HEK293 (cell line): ENCODE measurements around the gene SLC19A1.

Experiments
- CTCF ChIA-PET: fragments of 350-600 bp; formaldehyde crosslinking; extraction: SDS; loops from one replicate; lab custom pipeline; 2021; ENCODE audit warnings: antibody characterized with exemption; lab: Yijun Ruan, JAX
- POLR2A ChIA-PET: fragments of 300-600 bp; formaldehyde crosslinking; extraction: SDS; loops from one replicate; lab custom pipeline; 2020; ENCODE audit warnings: antibody characterized with exemption, inconsistent platforms; lab: Yijun Ruan, JAX
- H3K27ac ChIP-seq: fragments of 200-500 bp; sonication (Bioruptor generic); 2 replicates; pipeline ENCODE4 v1.5.1; 2014; ENCODE audit warnings: low read depth, low read length, control low read depth, inconsistent platforms; ENCODE audit errors: extremely low read depth
- H3K36me3 ChIP-seq, 2 experiments: fragments of 200-500 bp in 1 of 2; sonication (Bioruptor generic) in 1 of 2; 1 replicate in 1 of 2; 2 replicates in 1 of 2; pipeline ENCODE4 v1.5.1; 2014 to 2017; ENCODE audit warnings: inconsistent platforms in 2 of 2, low read length in 2 of 2; ENCODE audit not compliant: control insufficient read depth in 2 of 2, insufficient read depth in 1 of 2
- H3K4me1 ChIP-seq: fragments of 200-500 bp; sonication (Bioruptor generic); 2 replicates; pipeline ENCODE4 v1.5.1; 2014; ENCODE audit warnings: mild to moderate bottlenecking, low read length, inconsistent platforms; ENCODE audit not compliant: control insufficient read depth, insufficient read depth
- H3K4me3 ChIP-seq: 2 replicates; pipeline ENCODE4 v1.5.1; 2011; ENCODE audit warnings: low read depth, mild to moderate bottlenecking, control low read depth, low read length, moderate library complexity
- H3K9me3 ChIP-seq: fragments of 200-500 bp; sonication (Bioruptor generic); 2 replicates; pipeline ENCODE4 v1.5.1; 2014; ENCODE audit warnings: low read depth, low read length, inconsistent platforms; ENCODE audit not compliant: control insufficient read depth, insufficient read depth
- CTCF ChIP-seq: fragments of 450-650 bp; formaldehyde crosslinking; IDR thresholded peaks from 2 replicates; pipeline ENCODE4 v1.5.1; 2016; ENCODE audit warnings: missing biosample characterization, missing genetic modification characterization
- EGR2 ChIP-seq: fragments of 450-650 bp; formaldehyde crosslinking; IDR thresholded peaks from 2 replicates; pipeline ENCODE4 v1.5.1; 2016; ENCODE audit warnings: low read depth, missing biosample characterization, missing genetic modification characterization
- KLF7 ChIP-seq: fragments of 450-650 bp; formaldehyde crosslinking; IDR thresholded peaks from 2 replicates; pipeline ENCODE4 v1.5.1; 2016; ENCODE audit warnings: missing biosample characterization, missing genetic modification characterization, borderline replicate concordance
- MZF1 ChIP-seq: fragments of 450-650 bp; formaldehyde crosslinking; IDR thresholded peaks from 2 replicates; pipeline ENCODE4 v1.5.1; 2017; ENCODE audit warnings: missing biosample characterization, missing genetic modification characterization, borderline replicate concordance
- SCRT1 ChIP-seq: fragments of 450-650 bp; formaldehyde crosslinking; IDR thresholded peaks from 2 replicates; pipeline ENCODE4 v1.5.1; 2016; ENCODE audit warnings: missing biosample characterization, missing genetic modification characterization, borderline replicate concordance
- SP2 ChIP-seq: fragments of 450-650 bp; formaldehyde crosslinking; IDR thresholded peaks from 2 replicates; pipeline ENCODE4 v1.5.1; 2016; ENCODE audit warnings: missing biosample characterization, missing genetic modification characterization
- ZBTB44 ChIP-seq: fragments of 450-650 bp; IDR thresholded peaks from 2 replicates; pipeline ENCODE4 v1.5.1; 2018; ENCODE audit warnings: missing biosample characterization, mild to moderate bottlenecking, missing genetic modification characterization
- ZBTB8A ChIP-seq: fragments of 450-650 bp; formaldehyde crosslinking; IDR thresholded peaks from 2 replicates; pipeline ENCODE4 v1.5.1; 2016; ENCODE audit warnings: missing biosample characterization, missing genetic modification characterization
- ZFP69B ChIP-seq: fragments of 450-650 bp; formaldehyde crosslinking; IDR thresholded peaks from 2 replicates; pipeline ENCODE4 v1.5.1; 2016; ENCODE audit warnings: missing biosample characterization, missing genetic modification characterization
- ZIC2 ChIP-seq: fragments of 450-650 bp; formaldehyde crosslinking; IDR thresholded peaks from 2 replicates; pipeline ENCODE4 v1.5.1; 2016; ENCODE audit warnings: missing biosample characterization, missing genetic modification characterization
- ZNF140 ChIP-seq: fragments of 450-650 bp; formaldehyde crosslinking; IDR thresholded peaks from 2 replicates; pipeline ENCODE4 v1.5.1; 2016; ENCODE audit warnings: missing biosample characterization, missing genetic modification characterization
- ZNF157 ChIP-seq: fragments of 450-650 bp; formaldehyde crosslinking; IDR thresholded peaks from 2 replicates; pipeline ENCODE4 v1.5.1; 2016; ENCODE audit warnings: missing biosample characterization, missing genetic modification characterization
- ZNF211 ChIP-seq: fragments of 450-650 bp; formaldehyde crosslinking; IDR thresholded peaks from 2 replicates; pipeline ENCODE4 v1.5.1; 2016; ENCODE audit warnings: low read depth, missing biosample characterization, missing genetic modification characterization
- ZNF221 ChIP-seq: fragments of 450-650 bp; formaldehyde crosslinking; IDR thresholded peaks from 2 replicates; pipeline ENCODE4 v1.5.1; 2017; ENCODE audit warnings: missing biosample characterization, missing genetic modification characterization, borderline replicate concordance
- ZNF23 ChIP-seq: fragments of 450-650 bp; formaldehyde crosslinking; IDR thresholded peaks from 2 replicates; pipeline ENCODE4 v1.5.1; 2016; ENCODE audit warnings: missing biosample characterization, missing genetic modification characterization, borderline replicate concordance
- ZNF350 ChIP-seq: fragments of 450-650 bp; formaldehyde crosslinking; IDR thresholded peaks from 2 replicates; pipeline ENCODE4 v1.5.0; 2017; ENCODE audit warnings: missing biosample characterization, mild to moderate bottlenecking, missing genetic modification characterization
- ZNF544 ChIP-seq: fragments of 450-650 bp; formaldehyde crosslinking; IDR thresholded peaks from 2 replicates; pipeline ENCODE4 v1.5.0; 2017; ENCODE audit warnings: missing biosample characterization, missing genetic modification characterization
- ZNF549 ChIP-seq: fragments of 450-650 bp; IDR thresholded peaks from 2 replicates; pipeline ENCODE4 v1.5.1; 2018; ENCODE audit warnings: missing biosample characterization, missing genetic modification characterization, mild to moderate bottlenecking, inconsistent platforms, moderate library complexity
- ZNF600 ChIP-seq: fragments of 450-650 bp; formaldehyde crosslinking; IDR thresholded peaks from 2 replicates; pipeline ENCODE4 v1.5.1; 2016; ENCODE audit warnings: missing biosample characterization, missing genetic modification characterization
- ZNF692 ChIP-seq: fragments of 450-650 bp; formaldehyde crosslinking; IDR thresholded peaks from 2 replicates; pipeline ENCODE4 v1.5.1; 2016; ENCODE audit warnings: missing biosample characterization, missing genetic modification characterization
- ZNF837 ChIP-seq: fragments of 450-650 bp; formaldehyde crosslinking; IDR thresholded peaks from 2 replicates; pipeline ENCODE4 v1.5.1; 2016; ENCODE audit warnings: missing biosample characterization, missing genetic modification characterization
- TF ChIP-seq, protein P1 (sequence below): fragments of 450-650 bp; formaldehyde crosslinking; IDR thresholded peaks from 2 replicates; pipeline ENCODE4 v1.5.1; 2016; ENCODE audit warnings: missing biosample characterization, missing genetic modification characterization
- TF ChIP-seq, protein P2 (sequence below): fragments of 450-650 bp; formaldehyde crosslinking; IDR thresholded peaks from 2 replicates; pipeline ENCODE4 v1.5.1; 2017; ENCODE audit warnings: missing biosample characterization, missing genetic modification characterization

SLC19A1 gene

GRCh38 chr21:45537746-45538291 is 4.4 kb downstream of the SLC19A1 start:
- 0 out of 2 replicates have a peak, but pooled peaks cover 2% of the 10 kb centered on the region for H3K4me1 ChIP-seq

GRCh38 chr21:45537111-45537745 is 5.0 kb downstream of the SLC19A1 start:
- Histone ChIP-seq H3K4me1 (0 out of 2 replicates have a peak, but pooled peaks cover 2% of the 10 kb centered on the region), H3K36me3 (peaks cover 5 to 48% of the 10 kb centered on the region in 2 experiments; a peak in 2 of 3 replicates), H3K9me3 (no peaks in the 10 kb centered on the region)
- POLR2A ChIA-PET, result no interaction called here
- TF ChIP-seq ZNF23 (tag by site-specific recombination), result no peak
- TF ChIP-seq ZNF549, result no peak
- peak; percentile 49 for TF ChIP-seq ZIC2 (tag by site-specific recombination)
- TF ChIP-seq, protein P1, sequence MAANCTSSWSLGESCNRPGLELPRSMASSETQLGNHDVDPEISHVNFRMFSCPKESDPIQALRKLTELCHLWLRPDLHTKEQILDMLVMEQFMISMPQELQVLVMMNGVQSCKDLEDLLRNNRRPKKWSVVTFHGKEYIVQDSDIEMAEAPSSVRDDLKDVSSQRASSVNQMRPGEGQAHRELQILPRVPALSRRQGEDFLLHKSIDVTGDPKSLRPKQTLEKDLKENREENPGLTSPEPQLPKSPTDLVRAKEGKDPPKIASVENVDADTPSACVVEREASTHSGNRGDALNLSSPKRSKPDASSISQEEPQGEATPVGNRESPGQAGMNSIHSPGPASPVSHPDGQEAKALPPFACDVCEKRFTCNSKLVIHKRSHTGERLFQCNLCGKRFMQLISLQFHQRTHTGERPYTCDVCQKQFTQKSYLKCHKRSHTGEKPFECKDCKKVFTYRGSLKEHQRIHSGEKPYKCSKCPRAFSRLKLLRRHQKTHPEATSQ (tag by site-specific recombination), result no peak
- 0 out of 2 replicates have a peak, but pooled peaks have one; percentile 6 for TF ChIP-seq EGR2 (tag by site-specific recombination)
- no peak for TF ChIP-seq ZNF600 (tag by site-specific recombination)
- no peak for TF ChIP-seq ZNF221 (tag by site-specific recombination)
- TF ChIP-seq, protein P2, sequence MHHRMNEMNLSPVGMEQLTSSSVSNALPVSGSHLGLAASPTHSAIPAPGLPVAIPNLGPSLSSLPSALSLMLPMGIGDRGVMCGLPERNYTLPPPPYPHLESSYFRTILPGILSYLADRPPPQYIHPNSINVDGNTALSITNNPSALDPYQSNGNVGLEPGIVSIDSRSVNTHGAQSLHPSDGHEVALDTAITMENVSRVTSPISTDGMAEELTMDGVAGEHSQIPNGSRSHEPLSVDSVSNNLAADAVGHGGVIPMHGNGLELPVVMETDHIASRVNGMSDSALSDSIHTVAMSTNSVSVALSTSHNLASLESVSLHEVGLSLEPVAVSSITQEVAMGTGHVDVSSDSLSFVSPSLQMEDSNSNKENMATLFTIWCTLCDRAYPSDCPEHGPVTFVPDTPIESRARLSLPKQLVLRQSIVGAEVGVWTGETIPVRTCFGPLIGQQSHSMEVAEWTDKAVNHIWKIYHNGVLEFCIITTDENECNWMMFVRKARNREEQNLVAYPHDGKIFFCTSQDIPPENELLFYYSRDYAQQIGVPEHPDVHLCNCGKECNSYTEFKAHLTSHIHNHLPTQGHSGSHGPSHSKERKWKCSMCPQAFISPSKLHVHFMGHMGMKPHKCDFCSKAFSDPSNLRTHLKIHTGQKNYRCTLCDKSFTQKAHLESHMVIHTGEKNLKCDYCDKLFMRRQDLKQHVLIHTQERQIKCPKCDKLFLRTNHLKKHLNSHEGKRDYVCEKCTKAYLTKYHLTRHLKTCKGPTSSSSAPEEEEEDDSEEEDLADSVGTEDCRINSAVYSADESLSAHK, result no peak
- TF ChIP-seq ZNF211, result no peak
- TF ChIP-seq ZFP69B, result no peak
- TF ChIP-seq KLF7 (tag by site-specific recombination), result no peak
- no peak for TF ChIP-seq ZNF140 (tag by site-specific recombination)
- TF ChIP-seq, all 188 proteins: peak for 2
- no peak overlapping the region for H3K27ac ChIP-seq
- CTCF ChIA-PET, result no interaction called here
- no peak overlapping the region for H3K4me3 ChIP-seq

More at GRCh38 chr21:45537746-45538291, 4.4 kb downstream of the SLC19A1 start:
- Histone ChIP-seq H3K36me3 (peaks cover 0 to 45% of the 10 kb centered on the region in 2 experiments; a peak in 2 of 3 replicates), H3K4me3 (no peak overlapping the region), H3K27ac (no peak overlapping the region), H3K9me3 (no peaks in the 10 kb centered on the region)
- ChIA-PET POLR2A (no interaction called here), CTCF (interaction anchor here (0.6 kb wide), 1 partner anchor 58 kb away, joined by 4 read pairs; no protein-coding TSS in a partner anchor)
- no peak for TF ChIP-seq SP2 (tag by site-specific recombination)
- TF ChIP-seq CTCF (tag by site-specific recombination), result no peak
- TF ChIP-seq ZNF140 (tag by site-specific recombination), result no peak
- TF ChIP-seq SCRT1 (tag by site-specific recombination), result no peak
- no peak for TF ChIP-seq ZNF837 (tag by site-specific recombination)
- no peak for TF ChIP-seq ZBTB8A
- no peak for TF ChIP-seq ZNF544 (tag by site-specific recombination)
- TF ChIP-seq ZNF157, result no peak
- no peak for TF ChIP-seq ZNF350 (tag by site-specific recombination)
- TF ChIP-seq ZNF692 (tag by site-specific recombination), result no peak
- TF ChIP-seq MZF1 (tag by site-specific recombination), result no peak
- TF ChIP-seq ZBTB44 (tag by site-specific recombination), result no peak
